ENCODE measurements around the gene CPS1. TPM values are rescaled to one million over a fixed set of nuclear protein-coding genes. Genes with fewer than 3 reads are reported as not detected.

CPS1 gene
- total and polyA plus RNA-seq, 2 of the 4 experiments (the other 2 are of a cell fraction), result 5.4 to 20.1 TPM

- Histone ChIP-seq H3K27ac (ENCODE audit: insufficient read depth, low read length) (no peak overlapping the region), H3K9me3 (ENCODE audit: control insufficient read depth, insufficient read depth, low read length) (no peaks in the 10 kb centered on the region), H3K23ac (ENCODE audit: low read depth, low read length) (no peak overlapping the region), H3K4me3 (ENCODE audit: insufficient read depth, low read depth, low read length) (no peak overlapping the region), H3K14ac (replicated peaks; ENCODE audit: low read depth, low read length) (no peak overlapping the region), H3K4me2 (ENCODE audit: low read depth, low read length) (no peak overlapping the region), H4K8ac (ENCODE audit: low read depth in 2 of 2, low read length in 2 of 2) (no peak overlapping the region), H3K36me3 (ENCODE audit: control insufficient read depth, insufficient read depth, low read length) (no peaks in the 10 kb centered on the region), H4K20me1 (ENCODE audit: insufficient read depth, low read length) (no peaks in the 10 kb centered on the region), H2AK9ac (replicated peaks; ENCODE audit: low read depth, low read length, poor library complexity) (no peak overlapping the region), H3K9ac (ENCODE audit: low read depth, low read length) (no peak overlapping the region), H3K79me1 (ENCODE audit: low read depth in 1 of 2, low read length in 2 of 2) (no peaks in the 10 kb centered on the region), H4K5ac (ENCODE audit: low read depth, low read length) (no peak overlapping the region), H3K56ac (ENCODE audit: extremely low read depth, insufficient read depth, low read length) (no peak overlapping the region), H2AFZ (replicated peaks; ENCODE audit: low read length, poor library complexity) (no peak overlapping the region), H2AK5ac (ENCODE audit: low read depth, low read length) (no peak overlapping the region), H4K91ac (ENCODE audit: insufficient read depth, low read depth, low read length) (no peak overlapping the region), H3K27me3 (ENCODE audit: control insufficient read depth, insufficient read depth, low read length) (no peaks in the 10 kb centered on the region), H3K4ac (ENCODE audit: low read depth, low read length) (no peak overlapping the region), H2BK120ac (ENCODE audit: low read depth, low read length) (no peak overlapping the region), H3K9me1 (ENCODE audit: insufficient read depth, low read length) (no peaks in the 10 kb centered on the region), H3K18ac (ENCODE audit: low read depth, low read length) (no peak overlapping the region), H2BK5ac (ENCODE audit: low read depth, low read length, poor library complexity, severe bottlenecking) (no peak overlapping the region), H2BK15ac (ENCODE audit: low read depth, low read length) (no peak overlapping the region), H3K4me1 (ENCODE audit: control insufficient read depth, insufficient read depth, low read length) (no peaks in the 10 kb centered on the region), H2BK20ac (ENCODE audit: low read depth, low read length) (no peak overlapping the region)
- no peak for ATAC-seq (ENCODE audit: low read depth)
- ChIA-PET CTCF (no interaction called here), POLR2A (ENCODE audit: unreplicated experiment) (no interaction called here)
- no peak for TF ChIP-seq MAFK (IDR thresholded peaks at IDR 0.05; ENCODE audit: low read depth, low read length)
- TF ChIP-seq MAZ (IDR thresholded peaks at IDR 0.05; ENCODE audit: borderline replicate concordance, low read depth, low read length), result no peak
- no peak for TF ChIP-seq MXI1 (IDR thresholded peaks at IDR 0.05; ENCODE audit: borderline replicate concordance, low read depth, low read length)
- no peak for TF ChIP-seq NFE2L2 (IDR thresholded peaks at IDR 0.05; ENCODE audit: low read depth, low read length)
- no peak for TF ChIP-seq RFX5 (IDR thresholded peaks at IDR 0.05; ENCODE audit: low read depth, low read length)
- no peak for TF ChIP-seq BHLHE40 (IDR thresholded peaks at IDR 0.05; ENCODE audit: low read depth, low read length)
- no peak for TF ChIP-seq USF2 (IDR thresholded peaks at IDR 0.05; ENCODE audit: low read depth, low read length)
- TF ChIP-seq CEBPB (IDR thresholded peaks at IDR 0.05; ENCODE audit: low read depth, low read length), result no peak
- no peak for TF ChIP-seq FOS (IDR thresholded peaks at IDR 0.05; ENCODE audit: low read depth, low read length)
- TF ChIP-seq POLR2A (IDR thresholded peaks at IDR 0.05; ENCODE audit: low read depth, low read length), result no peak
- no peak for TF ChIP-seq ELK1 (IDR thresholded peaks at IDR 0.05; ENCODE audit: borderline replicate concordance, low read depth, low read length)
- TF ChIP-seq CTCF (conservative IDR thresholded peaks at IDR 0.05; ENCODE audit: low read depth, low read length), result no peak
- no peak for TF ChIP-seq SMC3 (IDR thresholded peaks at IDR 0.05; ENCODE audit: low read depth, low read length)
- dilution Hi-C loops (cut with HindIII; ENCODE audit: low sequenced_read_pairs, unreplicated experiment), result no loop called here
- in situ Hi-C loops (cut with MboI; ENCODE audit: low sequenced_read_pairs), result no loop called here
- no CpG with 5 or more reads among the region's 2 CpGs for WGBS, 2 experiments (ENCODE audit: extremely low coverage in 2 of 2, insufficient read length in 1 of 2)
- BruUV-seq (replicated peaks), result no TSS peak
- no peak for DNase-seq
- intact Hi-C loops (cut with micrococcal nuclease), result no loop called here
Observed at GRCh38 chr2:210515911-210516310, 40.5 kb upstream of the CPS1 start.

Measured in IMR-90 (cell line).